IPS-20b (cell line): ENCODE results near the gene STMN1.

Experiments
- H3K27ac ChIP-seq: one replicate; pipeline ENCODE4 v1.5.1; 2013; ENCODE audit warnings: low read length
- H3K27me3 ChIP-seq: 2 replicates; pipeline ENCODE4 v1.6.1; 2013; ENCODE audit warnings: mild to moderate bottlenecking, low read length, inconsistent platforms; ENCODE audit not compliant: insufficient read depth
- H3K36me3 ChIP-seq: 2 replicates; pipeline ENCODE4 v1.6.1; 2013; ENCODE audit warnings: low read depth, mild to moderate bottlenecking, inconsistent platforms, low read length, moderate library complexity; ENCODE audit not compliant: insufficient read depth
- H3K4me1 ChIP-seq: 2 replicates; pipeline ENCODE4 v1.6.1; 2013; ENCODE audit warnings: mild to moderate bottlenecking, control low read depth, inconsistent platforms, low read length, moderate library complexity; ENCODE audit not compliant: insufficient read depth
- H3K4me3 ChIP-seq: 2 replicates; pipeline ENCODE4 v1.5.1; 2013; ENCODE audit warnings: mild to moderate bottlenecking, low read length, inconsistent platforms
- H3K9ac ChIP-seq: 2 replicates; pipeline ENCODE4 v1.6.1; 2013; ENCODE audit warnings: low read depth, mild to moderate bottlenecking, inconsistent platforms, low read length, moderate library complexity
- H3K9me3 ChIP-seq: 2 replicates; pipeline ENCODE4 v1.6.1; 2013; ENCODE audit warnings: mild to moderate bottlenecking, low read depth, low read length, inconsistent platforms; ENCODE audit not compliant: insufficient read depth

STMN1 gene

DNA sequence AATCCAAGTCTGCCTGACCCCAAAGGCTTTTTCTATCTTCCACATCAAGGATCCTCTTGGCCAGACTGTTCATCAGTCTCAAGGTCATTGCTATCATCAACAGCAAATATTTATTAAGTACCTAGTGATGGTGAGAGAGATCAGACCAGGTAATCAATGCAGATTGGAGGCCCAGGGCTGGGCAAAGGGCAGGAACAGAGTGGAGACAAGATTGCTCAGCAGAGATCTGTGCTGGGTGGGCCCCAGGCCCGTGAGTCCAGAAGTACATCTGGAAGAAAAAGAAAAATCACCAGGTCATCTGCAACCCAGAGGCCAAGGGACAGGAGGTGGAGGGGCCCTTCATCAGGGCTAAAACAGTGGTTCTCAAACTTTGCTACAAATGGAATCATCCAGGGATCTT, 20.6 kb downstream of the STMN1 start:
- H3K36me3 ChIP-seq, result no peaks in the 10 kb centered on the region
- no peak overlapping the region for H3K9ac ChIP-seq
- H3K27me3 ChIP-seq, result no peaks in the 10 kb centered on the region
- no peaks in the 10 kb centered on the region for H3K9me3 ChIP-seq
- no peaks in the 10 kb centered on the region for H3K4me1 ChIP-seq
- H3K27ac ChIP-seq, result no peak overlapping the region
- no peak overlapping the region for H3K4me3 ChIP-seq

DNA sequence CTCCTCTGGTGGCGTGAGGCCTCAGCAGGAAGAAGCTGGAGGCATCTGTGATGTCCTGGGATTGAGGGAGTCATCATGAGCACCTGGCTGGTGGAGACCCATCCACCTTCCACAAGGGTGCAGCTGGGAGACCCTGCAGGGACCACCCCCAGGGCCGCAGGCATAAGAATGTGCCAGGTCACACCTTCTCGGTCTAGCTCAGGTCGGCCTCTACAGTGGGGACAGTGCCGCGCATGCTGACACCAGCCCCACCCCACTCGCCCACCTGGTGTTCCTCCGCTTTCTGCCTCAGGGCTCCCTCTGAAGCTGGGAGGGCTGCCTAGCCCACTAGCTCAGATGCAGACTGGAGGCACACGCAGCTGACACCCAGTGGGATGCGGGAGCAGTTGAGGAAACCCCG, 25.0 kb downstream of the STMN1 start:
- Histone ChIP-seq H3K9me3 (no peaks in the 10 kb centered on the region), H3K36me3 (no peaks in the 10 kb centered on the region), H3K27ac (no peak overlapping the region), H3K27me3 (peaks cover 18% of the 10 kb centered on the region), H3K9ac (no peak overlapping the region), H3K4me1 (peaks cover 6% of the 10 kb centered on the region; the same call in 1 of the 2 replicates), H3K4me3 (no peak overlapping the region)

DNA sequence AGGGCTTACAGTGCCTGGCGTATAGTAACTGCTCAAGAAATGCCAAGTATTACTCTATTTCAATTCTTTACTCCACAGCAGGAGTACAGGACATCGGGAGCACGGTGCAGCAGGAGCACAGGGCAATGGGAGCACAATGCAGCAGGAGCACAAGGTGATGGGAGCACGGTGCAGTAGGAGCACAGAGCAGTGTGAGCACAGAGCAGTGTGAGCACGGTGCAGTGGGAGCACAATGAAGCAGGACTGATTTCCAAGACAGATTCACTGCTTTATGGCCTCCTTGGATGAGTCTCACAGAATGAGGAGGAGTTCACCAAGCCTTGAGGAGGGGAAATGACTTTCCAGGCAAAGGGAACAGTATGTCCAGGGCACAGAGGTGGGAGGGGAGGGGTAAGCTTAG, 25.7 kb downstream of the STMN1 start:
- Histone ChIP-seq H3K27me3 (peaks cover 21% of the 10 kb centered on the region), H3K4me3 (no peak overlapping the region), H3K27ac (no peak overlapping the region), H3K36me3 (no peaks in the 10 kb centered on the region), H3K9ac (no peak overlapping the region), H3K4me1 (peaks cover 6% of the 10 kb centered on the region; the same call in 1 of the 2 replicates), H3K9me3 (no peaks in the 10 kb centered on the region)

DNA sequence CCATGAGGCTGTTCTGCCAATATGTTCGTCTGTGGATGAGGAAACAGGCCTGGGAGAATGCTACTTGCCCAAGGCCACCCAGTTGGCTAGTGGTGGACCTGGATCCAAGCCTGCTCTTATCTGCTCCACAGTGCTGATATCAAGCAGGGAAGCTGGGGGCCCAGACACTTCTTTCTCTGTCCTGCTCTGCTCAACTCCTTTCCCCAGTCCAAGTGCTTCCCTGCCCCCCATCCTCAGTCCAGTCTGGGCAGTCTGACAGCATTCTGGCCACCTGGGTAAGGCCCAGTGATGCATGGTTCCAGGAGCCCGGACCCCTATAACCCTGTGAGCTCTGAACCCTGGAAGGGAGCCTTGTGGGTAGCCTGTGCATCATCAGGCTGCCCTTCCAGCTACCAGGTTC, 26.5 kb downstream of the STMN1 start:
- H3K9ac ChIP-seq, result no peak overlapping the region
- H3K9me3 ChIP-seq, result no peaks in the 10 kb centered on the region
- no peak overlapping the region for H3K27ac ChIP-seq
- no peaks in the 10 kb centered on the region for H3K36me3 ChIP-seq
- no peak overlapping the region for H3K4me3 ChIP-seq
- peaks cover 6% of the 10 kb centered on the region; the same call in 1 of the 2 replicates for H3K4me1 ChIP-seq
- H3K27me3 ChIP-seq, result peaks cover 24% of the 10 kb centered on the region

DNA sequence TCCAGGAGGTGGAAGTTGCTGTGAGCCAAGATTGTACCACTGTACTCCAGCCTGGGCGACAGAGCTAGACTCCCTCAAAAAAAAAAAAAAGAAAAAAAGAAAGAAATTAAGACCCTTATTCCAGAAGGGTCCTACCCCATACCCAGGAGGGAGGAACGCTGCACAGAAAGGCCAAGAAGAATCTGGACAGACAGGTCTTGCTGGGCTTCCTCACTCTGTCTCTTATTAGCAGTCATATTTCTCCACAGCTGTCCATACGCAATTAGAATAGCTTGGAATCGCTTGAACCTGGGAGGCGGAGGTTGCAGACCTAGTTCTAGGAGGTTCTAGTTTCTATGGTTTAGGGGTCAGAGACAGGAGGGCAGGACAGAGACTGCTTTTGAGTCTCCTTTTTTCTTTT, 27.5 kb downstream of the STMN1 start:
- no peak overlapping the region for H3K9ac ChIP-seq
- no peaks in the 10 kb centered on the region for H3K9me3 ChIP-seq
- H3K27me3 ChIP-seq, result peaks cover 30% of the 10 kb centered on the region
- H3K27ac ChIP-seq, result no peak overlapping the region
- H3K4me1 ChIP-seq, result peaks cover 6% of the 10 kb centered on the region; the same call in 1 of the 2 replicates
- no peaks in the 10 kb centered on the region for H3K36me3 ChIP-seq
- no peak overlapping the region for H3K4me3 ChIP-seq

DNA sequence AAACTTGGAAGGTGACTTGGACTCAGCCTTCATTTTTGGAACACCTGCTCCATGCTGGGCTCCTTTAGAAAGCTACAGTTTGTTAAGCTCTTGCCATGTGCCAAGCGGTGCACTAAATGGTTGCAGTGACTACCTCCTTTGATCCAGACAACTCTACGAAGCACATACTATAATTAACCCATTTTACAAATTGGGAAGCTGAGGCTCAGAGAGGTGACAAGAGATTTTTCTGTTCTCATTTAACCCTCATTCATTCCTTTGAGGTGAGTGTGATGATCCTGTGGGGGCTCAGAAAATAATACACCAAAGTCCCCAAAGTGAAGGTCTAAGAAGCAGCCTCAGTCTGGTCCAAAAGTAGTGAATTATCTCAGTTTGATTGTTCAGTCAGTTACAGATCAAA, 29.1 kb downstream of the STMN1 start:
- peaks cover 6% of the 10 kb centered on the region; the same call in 1 of the 2 replicates for H3K4me1 ChIP-seq
- no peak overlapping the region for H3K27ac ChIP-seq
- H3K36me3 ChIP-seq, result no peaks in the 10 kb centered on the region
- no peak overlapping the region for H3K9ac ChIP-seq
- peaks cover 30% of the 10 kb centered on the region for H3K27me3 ChIP-seq
- no peaks in the 10 kb centered on the region for H3K9me3 ChIP-seq
- no peak overlapping the region for H3K4me3 ChIP-seq

DNA sequence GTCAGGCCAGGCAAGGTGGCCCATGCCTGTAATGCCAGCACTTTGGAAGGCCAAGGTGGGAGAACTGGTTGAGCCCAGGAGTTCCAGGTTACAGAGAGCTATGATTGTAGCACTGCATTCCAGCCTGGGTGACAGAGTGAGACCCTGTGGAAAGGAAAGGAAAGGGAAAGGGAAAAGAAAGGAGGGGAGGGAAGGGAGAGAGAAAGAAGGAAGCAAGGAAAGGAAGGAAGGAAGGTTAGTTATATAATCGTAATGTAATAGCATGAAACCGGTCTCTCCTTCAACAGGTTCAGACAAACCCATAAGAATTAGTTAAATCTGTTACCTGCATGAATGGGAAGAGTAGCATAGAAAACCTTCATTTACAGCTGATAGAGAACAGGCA, 29.5 kb downstream of the STMN1 start:
- Histone ChIP-seq H3K4me1 (peaks cover 6% of the 10 kb centered on the region; the same call in 1 of the 2 replicates), H3K36me3 (no peaks in the 10 kb centered on the region), H3K9ac (no peak overlapping the region), H3K9me3 (no peaks in the 10 kb centered on the region), H3K27ac (no peak overlapping the region), H3K4me3 (peak overlapping the region; percentile 44; the same call in 1 of the 2 replicates), H3K27me3 (peaks cover 30% of the 10 kb centered on the region)

DNA sequence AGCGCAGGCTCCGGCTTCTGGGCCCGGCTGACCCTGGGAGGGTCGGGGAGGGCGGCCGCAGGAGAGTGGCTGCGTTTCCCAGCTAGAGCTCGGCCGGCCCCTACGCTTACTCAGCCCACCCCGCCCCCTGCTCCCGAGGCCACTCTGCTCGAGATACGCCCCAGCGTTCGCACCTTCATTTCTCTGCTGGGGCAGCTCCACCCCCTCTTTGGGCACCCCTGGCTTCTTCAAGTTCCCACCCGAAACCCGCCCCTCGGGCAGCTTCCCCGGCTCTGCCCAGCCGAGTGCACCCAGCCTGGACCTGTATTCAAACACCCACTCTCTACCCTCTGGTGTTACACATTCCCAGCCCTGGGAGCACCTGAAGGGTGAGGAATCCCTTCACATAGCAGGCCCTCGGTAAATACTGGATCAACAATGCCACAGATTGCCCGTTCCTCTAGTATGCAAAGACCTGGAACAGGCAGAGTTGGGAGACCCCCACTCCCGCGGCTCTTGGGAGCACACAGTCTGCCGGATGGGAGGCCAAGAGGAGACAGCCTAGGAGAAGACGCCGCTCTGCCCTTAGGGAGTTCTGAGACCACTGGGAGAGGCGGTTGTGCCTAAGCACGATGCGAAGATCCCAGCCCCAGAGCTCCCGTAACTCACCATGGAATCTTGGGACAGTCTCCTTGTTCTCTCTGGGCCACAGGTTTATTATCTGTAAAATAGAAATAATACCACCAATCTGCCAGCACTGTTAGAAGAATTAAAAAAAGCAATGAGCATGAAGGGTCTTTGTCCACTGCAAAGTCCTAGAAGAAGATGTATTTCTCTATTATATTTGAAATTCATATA, 30.1 kb downstream of the STMN1 start:
- H3K9me3 ChIP-seq, result no peaks in the 10 kb centered on the region
- H3K27ac ChIP-seq, result no peak overlapping the region
- H3K27me3 ChIP-seq, result peaks cover 30% of the 10 kb centered on the region
- peak overlapping the region; percentile 44 for H3K4me3 ChIP-seq
- no peaks in the 10 kb centered on the region for H3K36me3 ChIP-seq
- peaks cover 6% of the 10 kb centered on the region; the same call in 1 of the 2 replicates for H3K4me1 ChIP-seq
- peak overlapping the region; percentile 45; the same call in 1 of the 2 replicates for H3K9ac ChIP-seq

DNA sequence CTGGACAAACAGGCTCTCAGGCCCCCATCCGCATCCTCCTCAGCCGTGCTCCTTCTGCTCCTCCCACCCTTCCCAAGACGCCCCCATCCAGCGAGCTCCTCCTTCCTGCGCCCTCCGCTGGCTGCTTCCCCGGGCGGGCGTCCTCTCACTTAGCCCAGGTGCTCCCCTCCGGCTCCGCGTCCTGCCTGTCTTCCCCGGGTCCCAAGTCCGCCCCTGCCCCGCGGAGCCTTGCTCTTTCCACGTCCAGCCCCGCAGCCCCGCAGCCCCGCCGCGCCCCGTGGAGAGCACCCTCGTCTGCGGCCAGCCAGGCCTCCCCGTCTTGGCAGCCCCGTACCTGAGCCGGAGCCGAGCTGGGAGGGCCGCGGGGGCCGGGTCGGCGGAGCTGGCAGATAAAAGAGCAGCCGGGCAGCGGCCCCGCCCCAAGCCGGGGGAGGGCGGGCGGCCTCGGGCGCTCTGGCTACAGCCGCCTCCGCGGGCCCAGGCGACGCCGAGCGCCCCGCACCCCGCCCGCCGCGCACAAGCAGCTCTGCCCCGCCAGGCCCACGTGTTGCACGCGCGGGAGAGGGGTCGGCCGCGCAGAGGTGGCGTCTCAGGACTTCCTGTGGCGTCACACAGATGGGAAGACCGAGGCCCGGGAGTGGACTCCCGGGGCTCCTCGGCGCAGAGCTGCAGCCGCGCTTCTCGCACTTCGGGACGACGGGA, 30.9 kb downstream of the STMN1 start, which contains the start of gene PAQR7:
Gene PAQR7, minus strand, starts transcription at position 555 of the 702 bp plus-strand sequence. CDS start 11,869 bp downstream, outside the sequence.
- peaks cover 30% of the 10 kb centered on the region for H3K27me3 ChIP-seq
- no peaks in the 10 kb centered on the region for H3K9me3 ChIP-seq
- no peak within 1 kb of the TSS for H3K27ac ChIP-seq
- H3K36me3 ChIP-seq, result no peaks in the 10 kb centered on the region
- peak within 1 kb of the TSS; percentile 44 for H3K4me3 ChIP-seq
- H3K9ac ChIP-seq, result peak within 1 kb of the TSS; percentile 45; the same call in 1 of the 2 replicates
- H3K4me1 ChIP-seq, result peaks cover 6% of the 10 kb centered on the region; the same call in 1 of the 2 replicates

DNA sequence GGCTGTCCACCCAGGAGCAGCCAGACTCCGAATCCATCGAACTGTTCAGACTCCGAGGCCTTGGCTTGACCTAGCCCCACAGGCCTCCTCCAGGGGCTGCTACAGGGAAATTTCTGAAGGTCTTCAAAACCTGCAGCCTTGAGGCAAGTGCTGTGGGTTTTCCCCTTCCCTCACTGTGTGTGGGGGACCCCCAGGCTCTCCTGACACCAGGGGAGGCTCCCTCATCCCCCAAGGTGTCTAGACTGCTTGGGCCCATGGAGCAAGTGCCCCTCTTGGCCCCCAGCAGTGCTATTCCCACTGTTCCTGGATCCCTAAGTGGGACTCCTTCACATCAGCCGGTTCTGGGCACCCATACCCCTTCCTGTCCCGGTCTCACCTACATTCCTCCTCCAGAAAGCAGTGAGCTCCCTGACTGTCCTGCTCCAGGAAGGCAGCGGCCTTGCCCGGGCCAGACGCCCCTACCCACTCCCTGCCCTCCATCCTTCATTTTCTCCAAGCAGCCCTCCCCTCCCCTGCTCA, 31.5 kb downstream of the STMN1 start:
- H3K9ac ChIP-seq, result no peak overlapping the region; the same call in 1 of the 2 replicates
- H3K9me3 ChIP-seq, result no peaks in the 10 kb centered on the region
- H3K27me3 ChIP-seq, result peaks cover 25% of the 10 kb centered on the region
- no peaks in the 10 kb centered on the region for H3K36me3 ChIP-seq
- H3K4me3 ChIP-seq, result peak overlapping the region; percentile 44
- no peak overlapping the region for H3K27ac ChIP-seq
- H3K4me1 ChIP-seq, result peaks cover 6% of the 10 kb centered on the region; the same call in 1 of the 2 replicates

DNA sequence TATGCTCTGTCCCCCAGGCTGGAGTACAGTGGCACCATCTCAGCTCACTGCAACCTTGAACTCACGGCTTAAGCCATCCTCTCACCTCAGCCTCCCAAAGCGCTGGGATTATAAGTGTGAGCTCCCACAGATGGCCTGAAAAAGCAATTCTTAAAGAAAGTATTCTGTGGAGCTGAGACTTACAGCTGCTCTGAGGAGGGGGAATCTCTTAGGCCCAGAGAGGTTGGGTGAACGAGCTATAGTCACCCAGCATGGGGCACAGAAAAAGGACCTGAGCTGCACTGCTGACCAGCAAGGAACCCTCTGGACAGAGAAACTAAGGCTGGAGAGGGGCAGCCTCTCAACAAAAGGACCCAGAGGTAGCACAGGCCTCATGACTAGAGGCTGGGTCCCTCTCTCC, 32.0 kb downstream of the STMN1 start:
- H3K27me3 ChIP-seq, result peaks cover 25% of the 10 kb centered on the region
- no peaks in the 10 kb centered on the region for H3K36me3 ChIP-seq
- peaks cover 6% of the 10 kb centered on the region; the same call in 1 of the 2 replicates for H3K4me1 ChIP-seq
- no peak overlapping the region for H3K9ac ChIP-seq
- H3K27ac ChIP-seq, result no peak overlapping the region
- H3K4me3 ChIP-seq, result no peak overlapping the region
- no peaks in the 10 kb centered on the region for H3K9me3 ChIP-seq
